GM12872 (cell line): ENCODE data around the gene HOXD9.

ENCODE experiments used
- CTCF ChIP-seq: IDR thresholded peaks from 3 replicates; pipeline ENCODE4 v1.5.1; 2011; ENCODE audit warnings: low read depth, mild to moderate bottlenecking, low read length, moderate library complexity; ENCODE audit not compliant: insufficient read depth

Gene HOXD9

GRCh38 chr2:176172007-176172894, 49.7 kb downstream of the HOXD9 start:
- no peak for TF ChIP-seq CTCF

- no peak for TF ChIP-seq CTCF
These were observed 50.5 kb downstream of the HOXD9 start for GRCh38 chr2:176172895-176173566.

- TF ChIP-seq CTCF = no peak
These were observed 51.3 kb downstream of the HOXD9 start for GRCh38 chr2:176173567-176174381.

GRCh38 chr2:176174382-176174823, 51.9 kb downstream of the HOXD9 start:
- no peak for TF ChIP-seq CTCF
